Measurements from ENCODE around the gene METTL13. TPM values are rescaled to one million over a fixed set of nuclear protein-coding genes. Genes with fewer than 3 reads are reported as not detected.

The METTL13 gene
- total RNA-seq, 4 donors from 2014 or later: 14.0 to 20.8 (median 18.3) TPM

- Histone ChIP-seq H3K27me3 (no peaks in the 10 kb centered on the region), H3K36me3 (no peaks in the 10 kb centered on the region), H3K4me1 (peaks cover 0 to 17% (median 8%) of the 10 kb centered on the region in 3 donors), H3K27ac (no peak overlapping the region), H3K4me3 (no peak overlapping the region), H3K9me3 (no peaks in the 10 kb centered on the region)
- no peak for DNase-seq
- intact Hi-C loops (cut with DNase I): no loop called here
- WGBS, 2 donors: 27 to 53% methylated on average over 4 of the region's 4 CpGs
- TF ChIP-seq POLR2A (IDR thresholded peaks at IDR 0.05) (no peak), CTCF (IDR thresholded peaks at IDR 0.05) (no peak)
Measured at GRCh38 chr1:171754353-171754705, 27.1 kb upstream of the METTL13 start.

GRCh38 chr1:171754971-171755370 is 26.5 kb upstream of the METTL13 start:
- H3K9me3 ChIP-seq: no peaks in the 10 kb centered on the region
- 92 to 100% methylated on average over 1 of the region's 1 CpG for WGBS, 2 donors
- H3K4me1 ChIP-seq: peaks cover 0 to 17% (median 8%) of the 10 kb centered on the region in 3 donors
- H3K27ac ChIP-seq: no peak overlapping the region
- no peaks in the 10 kb centered on the region for H3K36me3 ChIP-seq
- TF ChIP-seq CTCF (IDR thresholded peaks at IDR 0.05): no peak
- TF ChIP-seq POLR2A (IDR thresholded peaks at IDR 0.05): no peak
- no peak overlapping the region for H3K4me3 ChIP-seq
- intact Hi-C loops (cut with DNase I): no loop called here
- H3K27me3 ChIP-seq: no peaks in the 10 kb centered on the region
- no peak for DNase-seq

- no peak overlapping the region for H3K4me3 ChIP-seq
- H3K9me3 ChIP-seq: no peaks in the 10 kb centered on the region
- peaks cover 0 to 17% (median 8%) of the 10 kb centered on the region in 3 donors for H3K4me1 ChIP-seq
- WGBS, 2 donors: 86 to 87% methylated on average over 3 to 4 of the region's 4 CpGs
- H3K27me3 ChIP-seq: no peaks in the 10 kb centered on the region
- intact Hi-C loops (cut with DNase I): no loop called here
- H3K27ac ChIP-seq: no peak overlapping the region
- H3K36me3 ChIP-seq: no peaks in the 10 kb centered on the region
- TF ChIP-seq POLR2A (IDR thresholded peaks at IDR 0.05) (no peak), CTCF (IDR thresholded peaks at IDR 0.05) (no peak)
- DNase-seq: no peak
Measured at GRCh38 chr1:171756856-171757255, 24.6 kb upstream of the METTL13 start.

- no peak for TF ChIP-seq POLR2A (IDR thresholded peaks at IDR 0.05)
- TF ChIP-seq CTCF (IDR thresholded peaks at IDR 0.05): no peak
Measured at GRCh38 chr1:171758011-171758410, 23.4 kb upstream of the METTL13 start.

GRCh38 chr1:171762143-171762563 is 19.3 kb upstream of the METTL13 start:
- H3K4me3 ChIP-seq: no peak overlapping the region
- WGBS, 2 donors: 66 to 67% methylated on average over 3 of the region's 6 CpGs
- intact Hi-C loops (cut with DNase I): no loop called here
- TF ChIP-seq CTCF (IDR thresholded peaks at IDR 0.05) (no peak), POLR2A (IDR thresholded peaks at IDR 0.05) (no peak)
- H3K36me3 ChIP-seq: no peaks in the 10 kb centered on the region
- no peak overlapping the region for H3K27ac ChIP-seq
- H3K27me3 ChIP-seq: no peaks in the 10 kb centered on the region
- no peak for DNase-seq
- peaks cover 0 to 6% (median 0%) of the 10 kb centered on the region in 3 donors for H3K4me1 ChIP-seq
- no peaks in the 10 kb centered on the region for H3K9me3 ChIP-seq

More at GRCh38 chr1:171758011-171758410, 23.4 kb upstream of the METTL13 start:
- H3K9me3 ChIP-seq: no peaks in the 10 kb centered on the region
- DNase-seq: no peak
- no peaks in the 10 kb centered on the region for H3K27me3 ChIP-seq
- intact Hi-C loops (cut with DNase I): no loop called here
- no peak overlapping the region for H3K27ac ChIP-seq
- H3K36me3 ChIP-seq: no peaks in the 10 kb centered on the region
- no peak overlapping the region for H3K4me3 ChIP-seq
- H3K4me1 ChIP-seq: peaks cover 0 to 17% (median 8%) of the 10 kb centered on the region in 3 donors
